Amniotic epithelial cell (primary cell): ENCODE results near the gene GNG7.
"Not testable (repeated sequence)": the region's sequence is repeated elsewhere in the genome, so short reads cannot be mapped to it uniquely, and the experiment has no call there.

Source experiments
- DNase-seq: peaks from one replicate; pipeline ENCODE4 v3.0.0-alpha.2; 2010; ENCODE audit warnings: low read depth

Gene GNG7

GRCh38 chr19:2550431-2551171 lies 151.9 kb downstream of the GNG7 start:
- DNase-seq: no peak

GRCh38 chr19:2549701-2550191 lies 152.7 kb downstream of the GNG7 start:
- peak; percentile 83 for DNase-seq

- DNase-seq: no peak
These were observed 153.5 kb downstream of the GNG7 start for GRCh38 chr19:2548966-2549365.

- DNase-seq: no peak
These were observed 154.8 kb downstream of the GNG7 start for GRCh38 chr19:2547721-2548120.

- no peak for DNase-seq
These were observed 155.3 kb downstream of the GNG7 start for GRCh38 chr19:2547033-2547680.

- no peak for DNase-seq
These were observed 156.1 kb downstream of the GNG7 start for GRCh38 chr19:2546128-2547032.

- not testable (repeated sequence) for DNase-seq
These were observed 156.9 kb downstream of the GNG7 start for GRCh38 chr19:2545416-2546127.

- no peak for DNase-seq
These were observed 157.7 kb downstream of the GNG7 start for GRCh38 chr19:2544576-2545415.

GRCh38 chr19:2543463-2544442 lies 158.7 kb downstream of the GNG7 start:
- peak; percentile 98 for DNase-seq

- DNase-seq: not testable (repeated sequence)
These were observed 159.4 kb downstream of the GNG7 start for GRCh38 chr19:2543072-2543462.

- peak; percentile 40 for DNase-seq
These were observed 160.0 kb downstream of the GNG7 start for GRCh38 chr19:2542341-2543069.

GRCh38 chr19:2540646-2541454 lies 161.6 kb downstream of the GNG7 start:
- peak; percentile 95 for DNase-seq

- DNase-seq: no peak
These were observed 162.2 kb downstream of the GNG7 start for GRCh38 chr19:2540251-2540645.

GRCh38 chr19:2538096-2538757 lies 164.3 kb downstream of the GNG7 start:
- no peak for DNase-seq

GRCh38 chr19:2537584-2537983 lies 164.9 kb downstream of the GNG7 start:
- DNase-seq: not testable (repeated sequence)

- no peak for DNase-seq
These were observed 166.0 kb downstream of the GNG7 start for GRCh38 chr19:2536461-2536860.

GRCh38 chr19:2534423-2535013 lies 168.0 kb downstream of the GNG7 start:
- peak; percentile 51 for DNase-seq
